K562 (cell line): Measurements from ENCODE around the gene PRR9. TPM values are rescaled to one million over a fixed set of nuclear protein-coding genes. Genes with fewer than 3 reads are reported as not detected.

ENCODE experiments used
- ATAC-seq: fragments of 200-7000 bp; cut with Tn5 transposase; 3 replicates; pipeline ENCODE4 v1.9.1; 2020; ENCODE audit warnings: moderate library complexity
- BruUV-seq: library from RNA; stranded (reverse); fragments of 400-500 nt; replicated peaks from 2 replicates; lab custom pipeline; 2021; lab: Mats Ljungman, UMichigan
- CTCF ChIA-PET: fragments of 300-600 bp; formaldehyde crosslinking; extraction: SDS; loops from one replicate; lab custom pipeline; 2021; ENCODE audit warnings: low intra/inter-chr PET ratio; lab: Yijun Ruan, JAX
- POLR2A ChIA-PET: fragments of 300-600, 350-650 bp; sonication (Branson Sonifier 250); formaldehyde crosslinking; extraction: SDS; loops from one replicate; lab custom pipeline; 2021; ENCODE audit warnings: antibody characterized with exemption, inconsistent platforms; lab: Yijun Ruan, JAX
- DNase-seq, 4 experiments: peaks; one replicate each; pipeline versions ENCODE4 v3.0.0 to v3.0.0-alpha.2; 2011 to 2018; ENCODE audit warnings: low spot score in 3 of 4, mixed read lengths in 3 of 4; ENCODE audit errors: extremely low read depth in 1 of 4
- FAIRE-seq: peaks from 2 replicates; lab custom pipeline; 2011; peaks lifted over from hg19 to GRCh38; lab: Jason Lieb, UNC
- H2AFZ ChIP-seq: 2 replicates; pipeline ENCODE4 v1.6.0; 2011; ENCODE audit warnings: low read depth, low read length, control low read depth, inconsistent platforms
- H3K27ac ChIP-seq: fragments of 200-600 bp; 3 replicates; pipeline ENCODE4 v1.8.0; 2011; ENCODE audit warnings: low read depth, mild to moderate bottlenecking, control low read depth, inconsistent platforms, low read length, moderate library complexity, mixed read lengths; ENCODE audit errors: extremely low read depth
- H3K27me3 ChIP-seq, 2 experiments: fragments of 300-600 bp in 1 of 2; 2 replicates in 1 of 2; 3 replicates in 1 of 2; pipeline versions ENCODE4 v1.6.0 to v1.8.0; 2011; ENCODE audit warnings: inconsistent platforms in 2 of 2, low read length in 2 of 2, mild to moderate bottlenecking in 1 of 2, mixed read lengths in 1 of 2, moderate library complexity in 1 of 2; ENCODE audit not compliant: control insufficient read depth in 2 of 2, insufficient read depth in 2 of 2
- H3K36me3 ChIP-seq: fragments of 300-600 bp; 3 replicates; pipeline ENCODE4 v1.8.0; 2011; ENCODE audit warnings: mild to moderate bottlenecking, low read length, inconsistent platforms; ENCODE audit not compliant: control insufficient read depth, insufficient read depth
- H3K4me1 ChIP-seq, 2 experiments: fragments of 200-600 bp in 1 of 2; replicated peaks in 1 of 2; 2 replicates in 1 of 2; 3 replicates in 1 of 2; pipeline versions ENCODE4 v1.5.1 to v1.8.0; 2011; ENCODE audit warnings: inconsistent platforms in 2 of 2, low read length in 2 of 2, mild to moderate bottlenecking in 1 of 2, mixed read lengths in 1 of 2, moderate library complexity in 1 of 2; ENCODE audit not compliant: control insufficient read depth in 2 of 2, insufficient read depth in 2 of 2
- H3K4me2 ChIP-seq: 2 replicates; pipeline ENCODE4 v1.6.1; 2011; ENCODE audit warnings: low read length, control low read depth, inconsistent platforms, mixed read lengths; ENCODE audit not compliant: insufficient read depth
- H3K4me3 ChIP-seq: fragments of 200-600 bp; sonication (generic), shearing (Covaris generic); 2 replicates; pipeline ENCODE4 v1.5.1; 2016; ENCODE audit warnings: control low read depth, inconsistent platforms
- H3K79me2 ChIP-seq: fragments of 200-600 bp; 3 replicates; pipeline ENCODE4 v1.8.0; 2011; ENCODE audit warnings: low read length, inconsistent platforms; ENCODE audit not compliant: control insufficient read depth, insufficient read depth
- H3K9ac ChIP-seq, 2 experiments: 2 replicates each; pipeline versions ENCODE4 v1.6.0 to v1.6.1; 2011; ENCODE audit warnings: low read depth in 2 of 2, low read length in 2 of 2, control low read depth in 1 of 2, inconsistent platforms in 1 of 2, mild to moderate bottlenecking in 1 of 2, mixed read lengths in 1 of 2; ENCODE audit not compliant: insufficient read depth in 1 of 2
- H3K9me1 ChIP-seq: one replicate; pipeline ENCODE4 v1.6.0; 2011; ENCODE audit warnings: inconsistent platforms, mild to moderate bottlenecking, low read length, moderate library complexity; ENCODE audit not compliant: control insufficient read depth, insufficient read depth
- H3K9me3 ChIP-seq: replicated peaks from 2 replicates; pipeline ENCODE4 v1.5.1; 2011; ENCODE audit warnings: low read depth, low read length, inconsistent platforms; ENCODE audit not compliant: control insufficient read depth, insufficient read depth
- H4K20me1 ChIP-seq: replicated peaks from 2 replicates; pipeline ENCODE4 v1.6.1; 2011; ENCODE audit warnings: low read length, inconsistent platforms, mixed read lengths; ENCODE audit not compliant: control insufficient read depth, insufficient read depth
- CGGBP1 ChIP-seq: fragments of 250-450 bp; sonication (Bioruptor Pico); IDR thresholded peaks from 2 replicates; pipeline ENCODE4 v1.9.0; 2021; ENCODE audit warnings: mild to moderate bottlenecking
- CHD4 ChIP-seq: fragments of 200-600 bp; sonication (generic); IDR thresholded peaks from 3 replicates; pipeline ENCODE4 v1.6.1; 2012; ENCODE audit warnings: low read depth, mild to moderate bottlenecking, mixed read lengths, low read length, inconsistent platforms; ENCODE audit not compliant: insufficient read depth, insufficient replicate concordance, poor library complexity, severe bottlenecking
- CTCF ChIP-seq, 3 experiments: IDR thresholded peaks in 2 of 3; conservative IDR thresholded peaks in 1 of 3; 2 replicates each; pipeline ENCODE4 v1.5.1; 2011 to 2012; ENCODE audit warnings: low read length in 3 of 3, mild to moderate bottlenecking in 3 of 3, control low read depth in 2 of 3, improper control_type of control experiment in 1 of 3, inconsistent platforms in 1 of 3, low read depth in 1 of 3, mixed read lengths in 1 of 3, moderate library complexity in 1 of 3; ENCODE audit not compliant: insufficient read depth in 2 of 3
- ETS1 ChIP-seq: conservative IDR thresholded peaks from 2 replicates; pipeline ENCODE4 v1.6.1; 2011; ENCODE audit warnings: low read depth, mild to moderate bottlenecking, low read length; ENCODE audit not compliant: control insufficient read depth
- JUN ChIP-seq, 2 experiments: sonication (generic) in 1 of 2; formaldehyde crosslinking in 1 of 2; IDR thresholded peaks; 2 replicates each; pipeline versions ENCODE4 v1.6.1 to v1.8.0; 2012 to 2022; ENCODE audit warnings: borderline replicate concordance in 2 of 2, mild to moderate bottlenecking in 2 of 2, improper control_type of control experiment in 1 of 2, low read depth in 1 of 2, low read length in 1 of 2, missing genetic modification reagents in 1 of 2
- JUND ChIP-seq, 2 experiments: IDR thresholded peaks; 2 replicates in 1 of 2; 3 replicates in 1 of 2; pipeline ENCODE4 v1.6.1; 2011; ENCODE audit warnings: borderline replicate concordance in 2 of 2, low read depth in 2 of 2, low read length in 2 of 2, improper control_type of control experiment in 1 of 2, missing biosample characterization in 1 of 2, missing genetic modification characterization in 1 of 2, missing genetic modification reagents in 1 of 2
- L3MBTL2 ChIP-seq: fragments of 450-650 bp; IDR thresholded peaks from 2 replicates; pipeline ENCODE4 v1.6.1; 2016; ENCODE audit warnings: mild to moderate bottlenecking, moderate library complexity
- MEIS2 ChIP-seq: fragments of 450-650 bp; IDR thresholded peaks from 2 replicates; pipeline ENCODE4 v1.6.1; 2014; ENCODE audit warnings: mild to moderate bottlenecking; ENCODE audit not compliant: partially characterized antibody
- NCOA1 ChIP-seq: fragments of 450-650 bp; IDR thresholded peaks from 2 replicates; pipeline ENCODE4 v1.6.1; 2016; ENCODE audit warnings: low read depth
- PKNOX1 ChIP-seq: fragments of 450-650 bp; IDR thresholded peaks from 2 replicates; pipeline ENCODE4 v1.6.1; 2016
- SAFB ChIP-seq: fragments of 200-400 bp; formaldehyde crosslinking; IDR thresholded peaks from 2 replicates; pipeline ENCODE4 v1.6.1; 2017; ENCODE audit warnings: low read depth, low read length, borderline replicate concordance
- TBL1XR1 ChIP-seq, 2 experiments: IDR thresholded peaks; 2 replicates each; pipeline ENCODE4 v1.6.1; 2012; ENCODE audit warnings: improper control_type of control experiment in 2 of 2, low read length in 2 of 2, mild to moderate bottlenecking in 1 of 2
- TEAD4 ChIP-seq, 2 experiments: sonication (generic) in 1 of 2; formaldehyde crosslinking in 1 of 2; IDR thresholded peaks; 2 replicates each; pipeline versions ENCODE4 v1.6.1 to v1.8.0; 2012 to 2022; ENCODE audit warnings: borderline replicate concordance in 1 of 2, inconsistent platforms in 1 of 2, low read length in 1 of 2, mild to moderate bottlenecking in 1 of 2, missing genetic modification reagents in 1 of 2
- ZC3H4 ChIP-seq: sonication (generic); formaldehyde crosslinking; IDR thresholded peaks from 2 replicates; pipeline ENCODE4 v1.9.0; 2021; ENCODE audit warnings: missing genetic modification reagents, borderline replicate concordance
- ZNF12 ChIP-seq: sonication (generic); formaldehyde crosslinking; IDR thresholded peaks from 2 replicates; pipeline ENCODE4 v1.4.0; 2020; ENCODE audit warnings: mild to moderate bottlenecking, missing genetic modification reagents
- WGBS: fragments of 100-300 bp; shearing (Covaris generic); methylation state at CpG from one replicate; pipeline ENCODE4 v1.1.6; 2016; ENCODE audit warnings: low coverage, mixed read lengths; ENCODE audit not compliant: insufficient coverage; ENCODE audit errors: missing lambda C conversion rate; 5-methylcytosine and 5-hydroxymethylcytosine counted together
- in situ Hi-C: fragments of 300-500 bp; cut with MboI; formaldehyde crosslinking; loops from 4 replicates; pipeline ENCODE4 v1.15.0; 2018; ENCODE audit warnings: inconsistent platforms, mixed read lengths
- intact Hi-C: fragments of 100-400 bp; cut with micrococcal nuclease; formaldehyde crosslinking; loops from 2 replicates; pipeline ENCODE4 v1.14.2; 2022
- polyA plus RNA-seq, 8 experiments: library from polyadenylated mRNA; depleted of rRNA in 4 of 8; stranded (reverse) in 5 of 8; unstranded in 3 of 8; fragments of >200 nt; fragmentation: Nextera tagmentation in 2 of 8; fragmentation: Illumina TruSeq in 1 of 8; extraction: Ambion mirVana in 2 of 8; extraction: Trizol in 1 of 8; gene quantifications; 2 replicates each; pipeline versions ENCODE4 v1.2.1 to v1.2.3, GENCODE V29; 2011 to 2014; ENCODE audit warnings: inconsistent platforms in 1 of 8, missing spikeins in 1 of 8
- total RNA-seq, 7 experiments: library from RNA; depleted of rRNA in 6 of 7; stranded (reverse); fragments of >200 nt in 6 of 7; fragmentation: Illumina TruSeq in 2 of 7; extraction: Trizol in 2 of 7; gene quantifications; 2 replicates each; pipeline versions ENCODE4 v1.2.1 to v1.2.3, GENCODE V29; 2011 to 2021; ENCODE audit warnings: low replicate concordance in 1 of 7

The PRR9 gene
- total and polyA plus RNA-seq, 9 of the 15 experiments (the other 6 are each of a cell fraction or from before 2014, with no cell fraction given), result 0.14 to 1.4 (median 0.24) TPM; not detected in 1

- DNase-seq (peak; percentile 39 to 57 (median 46)), FAIRE-seq (peak; percentile 89), ATAC-seq (peak; percentile 87)
- no peaks in the 10 kb centered on the region for H3K36me3 ChIP-seq
- H3K79me2 ChIP-seq, result no peaks in the 10 kb centered on the region
- intact Hi-C loops, result loop anchor here (5.0 to 10.0 kb wide), 3 partner anchors 230 to 538 kb away; no protein-coding TSS in a partner anchor
- peaks cover 0 to 4% of the 10 kb centered on the region in 2 experiments; a peak in 1 of 5 replicates for H3K27me3 ChIP-seq
- CTCF ChIA-PET, result interaction anchor here (0.6 to 3.3 kb wide), 5 partner anchors 12 to 351 kb away, joined by 3 to 15 read pairs (median 4); no protein-coding TSS in a partner anchor
- no peak overlapping the region for H3K27ac ChIP-seq
- no peaks in the 10 kb centered on the region for H3K9me1 ChIP-seq
- in situ Hi-C loops, result loop anchor here (10.0 to 25.0 kb wide), 2 partner anchors 230 to 318 kb away; partner anchors contain the start of genes SMCP and SPRR4
- no peaks in the 10 kb centered on the region for H3K9me3 ChIP-seq
- no TSS peak for BruUV-seq
- 0% methylated on average over 3 of the region's 3 CpGs for WGBS
- no peak overlapping the region for H3K4me3 ChIP-seq
- H4K20me1 ChIP-seq, result no peaks in the 10 kb centered on the region
- no peak overlapping the region for H3K4me2 ChIP-seq
- no peak overlapping the region for H3K9ac ChIP-seq
- no peaks in the 10 kb centered on the region for H3K4me1 ChIP-seq
- POLR2A ChIA-PET, result interaction anchor here (0.9 to 1.3 kb wide), 2 partner anchors 233 to 275 kb away, joined by 3 to 4 read pairs; no protein-coding TSS in a partner anchor
- H2AFZ ChIP-seq, result no peak overlapping the region
- TF ChIP-seq NCOA1 (no peak), L3MBTL2 (no peak), CTCF (IDR thresholded peaks at IDR 0.05 in 2 of 3, conservative IDR thresholded peaks at IDR 0.05 in 1 of 3; ENCODE audit: insufficient read depth in 2 of 3, low read depth in 1 of 3, low read length in 3 of 3) (peak; percentile 73 to 80 (median 77)), PKNOX1 (peak; percentile 83), ETS1 (no peak), TEAD4 (IDR thresholded peaks at IDR 0.05; ENCODE audit: low read length) (no peak), TEAD4 (CRISPR knock-in tag; IDR thresholded peaks at IDR 0.05; ENCODE audit: borderline replicate concordance) (no peak), CGGBP1 (CRISPR knock-in tag) (no peak), CHD4 (no peak), JUND (IDR thresholded peaks at IDR 0.05; ENCODE audit: borderline replicate concordance, low read depth, low read length) (no peak), JUND (tag; IDR thresholded peaks at IDR 0.05; ENCODE audit: borderline replicate concordance, low read depth, low read length) (no peak), ZNF12 (CRISPR knock-in tag) (no peak), MEIS2 (peak; percentile 91), SAFB (no peak), TBL1XR1 (IDR thresholded peaks at IDR 0.05; ENCODE audit: low read length in 2 of 2) (no peak), JUN (IDR thresholded peaks at IDR 0.05; ENCODE audit: borderline replicate concordance, low read depth, low read length) (no peak), JUN (CRISPR knock-in tag; IDR thresholded peaks at IDR 0.05; ENCODE audit: borderline replicate concordance) (no peak), ZC3H4 (CRISPR knock-in tag) (no peak)
Observed at GRCh38 chr1:153192697-153193096, 24.7 kb upstream of the PRR9 start.
